OCI-LY3 (cell line): ENCODE results near the gene STARD5.

Experiments
- H2AFZ ChIP-seq: fragments of 200-600, 300-600 bp; shearing (Covaris generic); 2 replicates; pipeline ENCODE4 v1.6.0; 2014; ENCODE audit warnings: antibody characterized with exemption, low read depth, low read length
- H3K27ac ChIP-seq: fragments of 200-600, 300-600 bp; sonication (generic); 2 replicates; pipeline ENCODE4 v1.5.1; 2014; ENCODE audit warnings: mild to moderate bottlenecking, low read length, moderate library complexity, mixed read lengths
- H3K27me3 ChIP-seq: fragments of 200-600, 300-600 bp; sonication (generic); 2 replicates; pipeline ENCODE4 v1.6.1; 2014; ENCODE audit warnings: low read depth, low read length, mixed read lengths
- H3K36me3 ChIP-seq: fragments of 200-600, 300-600 bp; sonication (generic); replicated peaks from 2 replicates; pipeline ENCODE3; 2014; ENCODE audit warnings: low read depth, low read length, mixed read lengths
- H3K4me1 ChIP-seq: fragments of 300-600, 200-600 bp; sonication (generic); 2 replicates; pipeline ENCODE4 v1.6.1; 2014; ENCODE audit warnings: low read length, mixed read lengths
- H3K4me2 ChIP-seq: fragments of 200-600, 300-600 bp; sonication (generic); 2 replicates; pipeline ENCODE4 v1.6.1; 2014; ENCODE audit warnings: low read length, mixed read lengths
- H3K4me3 ChIP-seq: fragments of 300-600, 200-600 bp; sonication (generic); 2 replicates; pipeline ENCODE4 v1.5.1; 2014; ENCODE audit warnings: antibody characterized with exemption, mild to moderate bottlenecking, low read length, moderate library complexity
- H3K79me2 ChIP-seq: fragments of 300-600, 200-600 bp; shearing (Covaris generic); 2 replicates; pipeline ENCODE4 v1.6.1; 2014; ENCODE audit warnings: mild to moderate bottlenecking, low read length, mixed read lengths
- H3K9ac ChIP-seq: fragments of 300-600, 200-600 bp; shearing (Covaris generic); 2 replicates; pipeline ENCODE4 v1.6.0; 2014; ENCODE audit warnings: mild to moderate bottlenecking, low read length, moderate library complexity
- H3K9me3 ChIP-seq: fragments of 200-600, 300-600 bp; shearing (Covaris generic); 2 replicates; pipeline ENCODE4 v1.6.1; 2014; ENCODE audit warnings: low read length, mixed read lengths; ENCODE audit not compliant: insufficient read depth
- H4K20me1 ChIP-seq: fragments of 200-600, 300-600 bp; sonication (generic); 2 replicates; pipeline ENCODE4 v1.6.1; 2016; ENCODE audit warnings: low read length, mixed read lengths; ENCODE audit not compliant: insufficient read depth
- CTCF ChIP-seq: fragments of 200-600, 300-600 bp; sonication (generic); IDR thresholded peaks from 2 replicates; pipeline ENCODE4 v1.5.1; 2014; ENCODE audit warnings: antibody characterized with exemption, low read length, low read depth
- EZH2phosphoT487 ChIP-seq: fragments of 200-600 bp; shearing (Covaris generic); IDR thresholded peaks from 2 replicates; pipeline ENCODE4 v1.6.1; 2018; ENCODE audit warnings: antibody characterized with exemption, mixed run types, low read depth

The STARD5 gene

GRCh38 chr15:81303244-81304225 lies 20.4 kb downstream of the STARD5 start:
- peaks cover 51% of the 10 kb centered on the region for H4K20me1 ChIP-seq
- peaks cover 96% of the 10 kb centered on the region for H3K79me2 ChIP-seq
- H3K36me3 ChIP-seq = peaks cover 96% of the 10 kb centered on the region
- H3K4me1 ChIP-seq = peaks cover 95% of the 10 kb centered on the region
- peak overlapping the region; percentile 86 for H3K4me3 ChIP-seq
- H3K9me3 ChIP-seq = no peaks in the 10 kb centered on the region
- peak overlapping the region; percentile 98 for H3K27ac ChIP-seq
- TF ChIP-seq CTCF = no peak
- no peak for TF ChIP-seq EZH2phosphoT487
- no peak overlapping the region for H2AFZ ChIP-seq
- peak overlapping the region; percentile 83 for H3K4me2 ChIP-seq
- H3K9ac ChIP-seq = peak overlapping the region; percentile 100
- no peaks in the 10 kb centered on the region for H3K27me3 ChIP-seq

GRCh38 chr15:81302701-81303109 lies 21.2 kb downstream of the STARD5 start:
- H3K27me3 ChIP-seq = no peaks in the 10 kb centered on the region
- peak overlapping the region; percentile 100 for H3K9ac ChIP-seq
- H3K4me3 ChIP-seq = peak overlapping the region; percentile 86
- peaks cover 96% of the 10 kb centered on the region for H3K36me3 ChIP-seq
- H4K20me1 ChIP-seq = peaks cover 44% of the 10 kb centered on the region
- no peaks in the 10 kb centered on the region for H3K9me3 ChIP-seq
- H2AFZ ChIP-seq = no peak overlapping the region
- peaks cover 100% of the 10 kb centered on the region for H3K79me2 ChIP-seq
- peaks cover 95% of the 10 kb centered on the region for H3K4me1 ChIP-seq
- peak overlapping the region; percentile 83 for H3K4me2 ChIP-seq
- peak overlapping the region; percentile 98 for H3K27ac ChIP-seq
- TF ChIP-seq EZH2phosphoT487 (no peak), CTCF (no peak)

- Histone ChIP-seq H3K4me3 (peak overlapping the region; percentile 86), H2AFZ (no peak overlapping the region), H3K4me2 (peak overlapping the region; percentile 83), H4K20me1 (peaks cover 36% of the 10 kb centered on the region), H3K27me3 (no peaks in the 10 kb centered on the region), H3K4me1 (peaks cover 95% of the 10 kb centered on the region), H3K36me3 (peaks cover 96% of the 10 kb centered on the region), H3K27ac (peak overlapping the region; percentile 98), H3K9ac (peak overlapping the region; percentile 100), H3K9me3 (no peaks in the 10 kb centered on the region), H3K79me2 (peaks cover 100% of the 10 kb centered on the region)
- TF ChIP-seq EZH2phosphoT487 = no peak
- no peak for TF ChIP-seq CTCF
These were observed 22.0 kb downstream of the STARD5 start for GRCh38 chr15:81301815-81302399.

- H3K79me2 ChIP-seq = peaks cover 100% of the 10 kb centered on the region
- peaks cover 92% of the 10 kb centered on the region for H3K4me1 ChIP-seq
- H3K36me3 ChIP-seq = peaks cover 91% of the 10 kb centered on the region
- H4K20me1 ChIP-seq = peaks cover 31% of the 10 kb centered on the region
- peak overlapping the region; percentile 86 for H3K4me3 ChIP-seq
- TF ChIP-seq CTCF (no peak), EZH2phosphoT487 (no peak)
- H3K4me2 ChIP-seq = peak overlapping the region; percentile 83
- H3K27me3 ChIP-seq = no peaks in the 10 kb centered on the region
- no peaks in the 10 kb centered on the region for H3K9me3 ChIP-seq
- H3K27ac ChIP-seq = peak overlapping the region; percentile 98
- H2AFZ ChIP-seq = no peak overlapping the region
- peak overlapping the region; percentile 100 for H3K9ac ChIP-seq
These were observed 22.6 kb downstream of the STARD5 start for GRCh38 chr15:81301385-81301784.
